ENCODE results near the gene EXOC5. TPM values are rescaled to one million over a fixed set of nuclear protein-coding genes. Genes with fewer than 3 reads are reported as not detected.

Gene EXOC5
- polyA plus RNA-seq, 1 donor (not counting 4 experiments of a cell fraction or from before 2014, with no cell fraction given), result 48.2 TPM

GRCh38 chr14:57161583-57162234 lies 107.0 kb downstream of the EXOC5 start:
- no peak for FAIRE-seq
- Histone ChIP-seq H3K4me3 (ENCODE audit: control insufficient read depth in 2 of 3, extremely low read depth in 1 of 3, insufficient read depth in 2 of 3, low read depth in 1 of 3, low read length in 3 of 3) (no peak overlapping the region), H3K4me2 (ENCODE audit: control insufficient read depth, extremely low read depth, insufficient read depth, low read depth, low read length) (no peak overlapping the region), H3K27me3 (ENCODE audit: control insufficient read depth, extremely low read depth, insufficient read depth, low read length) (no peaks in the 10 kb centered on the region), H3K9me1 (ENCODE audit: control insufficient read depth, extremely low read depth, insufficient read depth, low read length) (no peaks in the 10 kb centered on the region), H3K36me3 (ENCODE audit: control insufficient read depth in 2 of 2, extremely low read depth in 1 of 2, insufficient read depth in 2 of 2, low read length in 2 of 2) (no peaks in the 10 kb centered on the region), H4K20me1 (ENCODE audit: control insufficient read depth, extremely low read depth, insufficient read depth, low read length) (no peaks in the 10 kb centered on the region), H3K9ac (ENCODE audit: control insufficient read depth, extremely low read depth, insufficient read depth, low read length) (no peak overlapping the region), H2AFZ (ENCODE audit: control insufficient read depth, low read length) (no peak overlapping the region), H3K9me3 (ENCODE audit: control insufficient read depth, low read depth, low read length) (no peaks in the 10 kb centered on the region), H3K79me2 (ENCODE audit: control insufficient read depth, insufficient read depth, low read length) (no peaks in the 10 kb centered on the region), H3K4me1 (ENCODE audit: control insufficient read depth, extremely low read depth, insufficient read depth, low read length) (no peaks in the 10 kb centered on the region), H3K27ac (ENCODE audit: control insufficient read depth, insufficient read depth, low read length) (no peak overlapping the region)
- TF ChIP-seq CTCF (optimal IDR thresholded peaks at IDR 0.05 in 1 of 3, IDR thresholded peaks at IDR 0.05 in 1 of 3, conservative IDR thresholded peaks at IDR 0.05 in 1 of 3; ENCODE audit: extremely low read depth in 1 of 3, insufficient read depth in 2 of 3, low read length in 3 of 3), result no peak
- no peak for TF ChIP-seq EZH2 (IDR thresholded peaks at IDR 0.05; ENCODE audit: low read length)
- no peak for DNase-seq (ENCODE audit: low read depth, low spot score)
- dilution Hi-C loops (cut with MboI; ENCODE audit: extremely low pct_ligation_motif_present, low sequenced_read_pairs), result no loop called here

DNA sequence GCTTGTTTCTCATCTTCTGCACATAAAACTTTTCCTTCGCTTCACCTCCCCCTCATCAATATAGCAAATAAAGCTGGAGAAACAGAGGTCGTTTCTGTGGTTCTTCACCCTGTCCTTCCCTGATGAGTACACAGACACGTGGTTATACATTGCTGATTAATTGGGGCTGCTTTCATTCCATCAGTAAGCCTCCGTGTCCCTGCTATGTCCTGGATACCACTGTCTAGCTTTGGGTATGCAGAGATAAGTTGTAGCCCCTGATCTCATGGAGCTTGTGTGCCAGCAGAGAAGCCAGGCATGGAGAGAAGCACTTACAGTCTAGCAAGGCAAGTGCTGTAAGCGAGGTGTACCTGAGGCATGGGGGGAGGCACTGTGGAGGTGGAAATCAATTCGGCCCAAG lies 108.4 kb downstream of the EXOC5 start:
- H3K4me1 ChIP-seq (ENCODE audit: control insufficient read depth, extremely low read depth, insufficient read depth, low read length), result no peaks in the 10 kb centered on the region
- H3K36me3 ChIP-seq (ENCODE audit: control insufficient read depth in 2 of 2, extremely low read depth in 1 of 2, insufficient read depth in 2 of 2, low read length in 2 of 2), result no peaks in the 10 kb centered on the region
- no peak overlapping the region for H2AFZ ChIP-seq (ENCODE audit: control insufficient read depth, low read length)
- no peak for TF ChIP-seq CTCF (optimal IDR thresholded peaks at IDR 0.05 in 1 of 3, IDR thresholded peaks at IDR 0.05 in 1 of 3, conservative IDR thresholded peaks at IDR 0.05 in 1 of 3; ENCODE audit: extremely low read depth in 1 of 3, insufficient read depth in 2 of 3, low read length in 3 of 3)
- no peak for TF ChIP-seq EZH2 (IDR thresholded peaks at IDR 0.05; ENCODE audit: low read length)
- dilution Hi-C loops (cut with MboI; ENCODE audit: extremely low pct_ligation_motif_present, low sequenced_read_pairs), result no loop called here
- FAIRE-seq (no peak), DNase-seq (ENCODE audit: low read depth, low spot score) (no peak)
- no peak overlapping the region for H3K4me2 ChIP-seq (ENCODE audit: control insufficient read depth, extremely low read depth, insufficient read depth, low read depth, low read length)
- no peak overlapping the region for H3K4me3 ChIP-seq (ENCODE audit: control insufficient read depth in 2 of 3, extremely low read depth in 1 of 3, insufficient read depth in 2 of 3, low read depth in 1 of 3, low read length in 3 of 3)
- no peak overlapping the region for H3K27ac ChIP-seq (ENCODE audit: control insufficient read depth, insufficient read depth, low read length)
- no peaks in the 10 kb centered on the region for H3K9me1 ChIP-seq (ENCODE audit: control insufficient read depth, extremely low read depth, insufficient read depth, low read length)
- no peaks in the 10 kb centered on the region for H3K27me3 ChIP-seq (ENCODE audit: control insufficient read depth, extremely low read depth, insufficient read depth, low read length)
- H3K79me2 ChIP-seq (ENCODE audit: control insufficient read depth, insufficient read depth, low read length), result no peaks in the 10 kb centered on the region
- H3K9ac ChIP-seq (ENCODE audit: control insufficient read depth, extremely low read depth, insufficient read depth, low read length), result no peak overlapping the region
- no peaks in the 10 kb centered on the region for H3K9me3 ChIP-seq (ENCODE audit: control insufficient read depth, low read depth, low read length)
- no peaks in the 10 kb centered on the region for H4K20me1 ChIP-seq (ENCODE audit: control insufficient read depth, extremely low read depth, insufficient read depth, low read length)

All from keratinocyte (primary cell).